GM04503 (cell line): ENCODE results near the gene KCNIP3.

Experiments
- DNase-seq: peaks from one replicate; pipeline ENCODE4 v3.0.0-alpha.2; 2012; ENCODE audit warnings: low read depth

The KCNIP3 gene

GRCh38 chr2:95294579-95295250, 2.4 kb upstream of the KCNIP3 start:
- no peak for DNase-seq

- DNase-seq = no peak
Measured at GRCh38 chr2:95295376-95295775, 1.8 kb upstream of the KCNIP3 start.

GRCh38 chr2:95296011-95296410, 1.1 kb upstream of the KCNIP3 start:
- no peak for DNase-seq

- DNase-seq = no peak
Measured at GRCh38 chr2:95297639-95298395, 670 bp downstream of the KCNIP3 start.

GRCh38 chr2:95298486-95299111, 1.5 kb downstream of the KCNIP3 start:
- no peak for DNase-seq

- no peak for DNase-seq
Measured at GRCh38 chr2:95299961-95300360, 2.8 kb downstream of the KCNIP3 start.

- no peak for DNase-seq
Measured at GRCh38 chr2:95300450-95300849, 3.3 kb downstream of the KCNIP3 start.

- no peak for DNase-seq
Measured at GRCh38 chr2:95301186-95301585, 4.0 kb downstream of the KCNIP3 start.

- no peak for DNase-seq
Measured at GRCh38 chr2:95301876-95302641, 4.9 kb downstream of the KCNIP3 start.

- no peak for DNase-seq
Measured at GRCh38 chr2:95303191-95303919, 6.2 kb downstream of the KCNIP3 start.

- no peak for DNase-seq
Measured at GRCh38 chr2:95305380-95306061, 8.4 kb downstream of the KCNIP3 start.

- DNase-seq = no peak
Measured at GRCh38 chr2:95306336-95306895, 9.3 kb downstream of the KCNIP3 start.

- no peak for DNase-seq
Measured at GRCh38 chr2:95307036-95307435, 9.9 kb downstream of the KCNIP3 start.

GRCh38 chr2:95307878-95308277, 10.7 kb downstream of the KCNIP3 start:
- DNase-seq = no peak

GRCh38 chr2:95308426-95308990, 11.4 kb downstream of the KCNIP3 start:
- no peak for DNase-seq

- DNase-seq = no peak
Measured at GRCh38 chr2:95309599-95309998, 12.5 kb downstream of the KCNIP3 start.

- no peak for DNase-seq
Measured at GRCh38 chr2:95310216-95310615, 13.1 kb downstream of the KCNIP3 start.

- DNase-seq = no peak
Measured at GRCh38 chr2:95310651-95311050, 13.5 kb downstream of the KCNIP3 start.

- no peak for DNase-seq
Measured at GRCh38 chr2:95311815-95312542, 14.8 kb downstream of the KCNIP3 start.
